OCI-LY3 (cell line): ENCODE measurements around the gene TBC1D5.
"Not testable (repeated sequence)": the region's sequence is repeated elsewhere in the genome, so short reads cannot be mapped to it uniquely, and the experiment has no call there.

Experiments used
- H2AFZ ChIP-seq: fragments of 200-600, 300-600 bp; shearing (Covaris generic); 2 replicates; pipeline ENCODE4 v1.6.0; 2014; ENCODE audit warnings: antibody characterized with exemption, low read depth, low read length
- H3K27ac ChIP-seq: fragments of 200-600, 300-600 bp; sonication (generic); 2 replicates; pipeline ENCODE4 v1.5.1; 2014; ENCODE audit warnings: mild to moderate bottlenecking, low read length, moderate library complexity, mixed read lengths
- H3K27me3 ChIP-seq: fragments of 200-600, 300-600 bp; sonication (generic); 2 replicates; pipeline ENCODE4 v1.6.1; 2014; ENCODE audit warnings: low read depth, low read length, mixed read lengths
- H3K36me3 ChIP-seq: fragments of 200-600, 300-600 bp; sonication (generic); replicated peaks from 2 replicates; pipeline ENCODE3; 2014; ENCODE audit warnings: low read depth, low read length, mixed read lengths
- H3K4me1 ChIP-seq: fragments of 300-600, 200-600 bp; sonication (generic); 2 replicates; pipeline ENCODE4 v1.6.1; 2014; ENCODE audit warnings: low read length, mixed read lengths
- H3K4me2 ChIP-seq: fragments of 200-600, 300-600 bp; sonication (generic); 2 replicates; pipeline ENCODE4 v1.6.1; 2014; ENCODE audit warnings: low read length, mixed read lengths
- H3K4me3 ChIP-seq: fragments of 300-600, 200-600 bp; sonication (generic); 2 replicates; pipeline ENCODE4 v1.5.1; 2014; ENCODE audit warnings: antibody characterized with exemption, mild to moderate bottlenecking, low read length, moderate library complexity
- H3K79me2 ChIP-seq: fragments of 300-600, 200-600 bp; shearing (Covaris generic); 2 replicates; pipeline ENCODE4 v1.6.1; 2014; ENCODE audit warnings: mild to moderate bottlenecking, low read length, mixed read lengths
- H3K9ac ChIP-seq: fragments of 300-600, 200-600 bp; shearing (Covaris generic); 2 replicates; pipeline ENCODE4 v1.6.0; 2014; ENCODE audit warnings: mild to moderate bottlenecking, low read length, moderate library complexity
- H3K9me3 ChIP-seq: fragments of 200-600, 300-600 bp; shearing (Covaris generic); 2 replicates; pipeline ENCODE4 v1.6.1; 2014; ENCODE audit warnings: low read length, mixed read lengths; ENCODE audit not compliant: insufficient read depth
- H4K20me1 ChIP-seq: fragments of 200-600, 300-600 bp; sonication (generic); 2 replicates; pipeline ENCODE4 v1.6.1; 2016; ENCODE audit warnings: low read length, mixed read lengths; ENCODE audit not compliant: insufficient read depth
- CTCF ChIP-seq: fragments of 200-600, 300-600 bp; sonication (generic); IDR thresholded peaks from 2 replicates; pipeline ENCODE4 v1.5.1; 2014; ENCODE audit warnings: antibody characterized with exemption, low read length, low read depth
- EZH2phosphoT487 ChIP-seq: fragments of 200-600 bp; shearing (Covaris generic); IDR thresholded peaks from 2 replicates; pipeline ENCODE4 v1.6.1; 2018; ENCODE audit warnings: antibody characterized with exemption, mixed run types, low read depth

The TBC1D5 gene

GRCh38 chr3:17738219-17738618 is 4.2 kb downstream of the TBC1D5 start:
- H3K9ac ChIP-seq = no peak overlapping the region
- peaks cover 26% of the 10 kb centered on the region for H3K4me1 ChIP-seq
- no peak overlapping the region for H3K4me3 ChIP-seq
- no peak overlapping the region for H3K4me2 ChIP-seq
- H3K27me3 ChIP-seq = no peaks in the 10 kb centered on the region
- no peaks in the 10 kb centered on the region for H3K9me3 ChIP-seq
- peaks cover 41% of the 10 kb centered on the region for H4K20me1 ChIP-seq
- H2AFZ ChIP-seq = no peak overlapping the region
- peaks cover 8% of the 10 kb centered on the region for H3K36me3 ChIP-seq
- peaks cover 75% of the 10 kb centered on the region for H3K79me2 ChIP-seq
- H3K27ac ChIP-seq = no peak overlapping the region
- no peak for TF ChIP-seq CTCF
- TF ChIP-seq EZH2phosphoT487 = no peak

GRCh38 chr3:17737591-17737990 is 4.8 kb downstream of the TBC1D5 start:
- Histone ChIP-seq H3K4me3 (no peak overlapping the region), H3K27me3 (no peaks in the 10 kb centered on the region), H3K4me2 (no peak overlapping the region), H3K27ac (no peak overlapping the region), H3K36me3 (peaks cover 12% of the 10 kb centered on the region), H2AFZ (no peak overlapping the region), H3K9ac (no peak overlapping the region), H3K9me3 (no peaks in the 10 kb centered on the region), H3K4me1 (peaks cover 23% of the 10 kb centered on the region), H3K79me2 (peaks cover 80% of the 10 kb centered on the region), H4K20me1 (peaks cover 44% of the 10 kb centered on the region)
- no peak for TF ChIP-seq CTCF
- no peak for TF ChIP-seq EZH2phosphoT487

- Histone ChIP-seq H3K79me2 (peaks cover 63% of the 10 kb centered on the region), H4K20me1 (peaks cover 47% of the 10 kb centered on the region), H3K36me3 (peaks cover 12% of the 10 kb centered on the region), H3K4me1 (peaks cover 13% of the 10 kb centered on the region)
- H3K9me3 ChIP-seq, H2AFZ ChIP-seq, H3K4me3 ChIP-seq, H3K27ac ChIP-seq, H3K27me3 ChIP-seq, H3K9ac ChIP-seq, H3K4me2 ChIP-seq: not testable (repeated sequence)
Observed at GRCh38 chr3:17735362-17735761, 7.1 kb downstream of the TBC1D5 start.

GRCh38 chr3:17733768-17734167 is 8.7 kb downstream of the TBC1D5 start:
- no peak overlapping the region for H3K9ac ChIP-seq
- H3K27me3 ChIP-seq = no peaks in the 10 kb centered on the region
- H3K79me2 ChIP-seq = peaks cover 47% of the 10 kb centered on the region
- no peak overlapping the region for H3K27ac ChIP-seq
- H3K4me1 ChIP-seq = peaks cover under 1% of the 10 kb centered on the region
- no peak overlapping the region for H3K4me3 ChIP-seq
- no peak for TF ChIP-seq EZH2phosphoT487
- TF ChIP-seq CTCF = no peak
- no peaks in the 10 kb centered on the region for H3K9me3 ChIP-seq
- H4K20me1 ChIP-seq = peaks cover 41% of the 10 kb centered on the region
- no peak overlapping the region for H3K4me2 ChIP-seq
- H3K36me3 ChIP-seq = peaks cover 8% of the 10 kb centered on the region
- no peak overlapping the region for H2AFZ ChIP-seq

GRCh38 chr3:17733215-17733614 is 9.2 kb downstream of the TBC1D5 start:
- Histone ChIP-seq H3K36me3 (peaks cover 12% of the 10 kb centered on the region), H3K27ac (no peak overlapping the region), H3K79me2 (peaks cover 42% of the 10 kb centered on the region), H3K4me3 (no peak overlapping the region), H3K4me1 (no peaks in the 10 kb centered on the region), H3K9ac (no peak overlapping the region), H2AFZ (no peak overlapping the region), H4K20me1 (peaks cover 38% of the 10 kb centered on the region), H3K27me3 (no peaks in the 10 kb centered on the region), H3K9me3 (no peaks in the 10 kb centered on the region), H3K4me2 (no peak overlapping the region)
- TF ChIP-seq EZH2phosphoT487 = no peak
